GM18907 (cell line): Measurements from ENCODE around the gene CHST11.

Experiments
- ATAC-seq: cut with Tn5 transposase; IDR thresholded peaks from one replicate; pipeline ENCODE4 v1.9.1; 2021; ENCODE audit warnings: mild to moderate bottlenecking, moderate library complexity; ENCODE audit not compliant: unreplicated experiment

The CHST11 gene

GRCh38 chr12:104456417-104456949, at the start of gene CHST11:
Gene CHST11 (plus strand): TSS chr12:104456948.
- ATAC-seq = peak; percentile 63

GRCh38 chr12:104407438-104407837, 49.3 kb upstream of the CHST11 start:
- no peak for ATAC-seq

- no peak for ATAC-seq
Observed at GRCh38 chr12:104407922-104408321, 48.8 kb upstream of the CHST11 start.

GRCh38 chr12:104410326-104410725, 46.4 kb upstream of the CHST11 start:
- no peak for ATAC-seq

- no peak for ATAC-seq
Observed at GRCh38 chr12:104410786-104411185, 46.0 kb upstream of the CHST11 start.

- ATAC-seq = no peak
Observed at GRCh38 chr12:104411826-104412641, 44.7 kb upstream of the CHST11 start.

- no peak for ATAC-seq
Observed at GRCh38 chr12:104412681-104413080, 44.1 kb upstream of the CHST11 start.

GRCh38 chr12:104413330-104413729, 43.4 kb upstream of the CHST11 start:
- no peak for ATAC-seq

GRCh38 chr12:104414581-104415341, 42.0 kb upstream of the CHST11 start:
- ATAC-seq = peak; percentile 43

- no peak for ATAC-seq
Observed at GRCh38 chr12:104415342-104415980, 41.3 kb upstream of the CHST11 start.

- ATAC-seq = no peak
Observed at GRCh38 chr12:104416136-104416535, 40.6 kb upstream of the CHST11 start.

GRCh38 chr12:104416585-104416984, 40.2 kb upstream of the CHST11 start:
- ATAC-seq = no peak

GRCh38 chr12:104419717-104420116, 37.0 kb upstream of the CHST11 start:
- ATAC-seq = no peak

GRCh38 chr12:104420868-104421267, 35.9 kb upstream of the CHST11 start:
- no peak for ATAC-seq

GRCh38 chr12:104421343-104421742, 35.4 kb upstream of the CHST11 start:
- no peak for ATAC-seq

- no peak for ATAC-seq
Observed at GRCh38 chr12:104422441-104422840, 34.3 kb upstream of the CHST11 start.

GRCh38 chr12:104423273-104423672, 33.5 kb upstream of the CHST11 start:
- no peak for ATAC-seq

- ATAC-seq = no peak
Observed at GRCh38 chr12:104423809-104424208, 32.9 kb upstream of the CHST11 start.

GRCh38 chr12:104424955-104425354, 31.8 kb upstream of the CHST11 start:
- ATAC-seq = no peak

- ATAC-seq = no peak
Observed at GRCh38 chr12:104425614-104426013, 31.1 kb upstream of the CHST11 start.

- ATAC-seq = no peak
Observed at GRCh38 chr12:104426926-104427546, 29.7 kb upstream of the CHST11 start.
